NCI-H82 treated with DMSO at 0.1 percent for 48 hours (cell line): ENCODE results near the gene TLR6.
"Not testable (repeated sequence)": the region's sequence is repeated elsewhere in the genome, so short reads cannot be mapped to it uniquely, and the experiment has no call there.

Experiments
- DNase-seq: peaks from one replicate; lab custom pipeline; 2025; ENCODE audit not compliant: unreplicated experiment; lab: John Stamatoyannopoulos, UW

The TLR6 gene

DNA sequence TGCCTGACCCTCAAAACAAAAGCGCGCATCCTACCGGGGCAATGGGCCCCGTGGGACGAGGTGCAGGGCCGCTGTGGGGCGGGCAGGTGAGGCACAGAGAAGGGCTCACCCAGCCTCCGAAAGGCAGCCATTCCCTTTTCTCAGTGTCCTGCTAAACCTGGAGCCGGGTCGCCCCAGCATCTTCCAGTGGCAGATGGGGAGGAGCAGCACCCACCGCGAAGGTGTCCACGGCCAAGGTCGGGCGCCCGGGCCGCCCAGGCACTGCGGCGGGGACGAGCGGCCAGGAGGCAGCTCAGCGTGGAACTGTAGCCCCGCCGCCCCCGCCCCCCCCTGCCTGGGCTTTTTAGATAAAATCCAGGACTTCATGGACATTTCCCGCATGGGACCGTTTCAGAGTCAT lies 32.9 kb downstream of the TLR6 start:
- no peak for DNase-seq

DNA sequence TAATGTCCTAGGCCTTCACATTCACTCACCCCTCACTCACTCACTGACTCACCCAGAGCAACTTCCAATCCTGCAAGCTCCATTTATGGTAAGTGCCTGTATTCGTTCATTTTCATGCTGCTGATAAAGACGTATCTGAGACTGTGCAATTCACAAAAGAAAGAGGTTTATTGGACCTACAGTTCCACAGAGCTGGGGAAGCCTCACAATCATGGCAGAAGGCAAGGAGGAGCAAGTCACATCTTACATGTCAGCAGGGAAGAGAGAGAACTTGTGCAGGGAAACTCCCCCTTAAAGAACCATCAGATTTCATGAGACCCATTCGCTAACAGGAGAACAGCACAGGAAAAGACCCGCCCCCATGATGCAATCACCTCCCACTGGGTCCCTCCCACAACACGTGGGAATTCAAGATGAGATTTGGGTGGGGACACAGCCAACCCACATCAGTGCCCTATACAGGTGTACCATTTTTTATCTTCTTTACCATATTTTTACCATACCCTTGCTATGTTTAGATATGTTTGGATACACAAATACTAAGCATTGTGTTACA lies 33.8 kb downstream of the TLR6 start:
- no peak for DNase-seq

DNA sequence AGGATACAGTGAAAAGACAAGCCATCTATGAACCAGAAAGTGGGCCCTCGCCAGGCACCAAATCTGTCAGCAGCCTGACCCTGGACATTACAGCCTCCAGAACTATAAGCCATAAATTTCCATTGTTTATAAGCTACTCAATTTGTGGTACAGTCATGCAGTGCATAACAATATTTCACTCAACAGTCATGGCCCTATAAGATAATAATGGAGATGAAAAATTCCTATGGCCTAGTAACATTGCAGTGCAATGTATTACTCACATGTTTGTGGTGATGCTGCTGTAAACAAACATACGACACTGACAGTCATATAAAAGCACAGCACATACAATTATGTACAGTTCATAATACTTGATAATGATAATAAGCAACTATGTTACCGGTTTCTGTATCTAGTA lies 34.9 kb downstream of the TLR6 start:
- DNase-seq: no peak

GRCh38 chr4:38820329-38821061 lies 36.1 kb downstream of the TLR6 start:
- DNase-seq: no peak

- DNase-seq: no peak
Measured at GRCh38 chr4:38819569-38819968, 37.0 kb downstream of the TLR6 start.

GRCh38 chr4:38818441-38818976 lies 38.1 kb downstream of the TLR6 start:
- DNase-seq: no peak

DNA sequence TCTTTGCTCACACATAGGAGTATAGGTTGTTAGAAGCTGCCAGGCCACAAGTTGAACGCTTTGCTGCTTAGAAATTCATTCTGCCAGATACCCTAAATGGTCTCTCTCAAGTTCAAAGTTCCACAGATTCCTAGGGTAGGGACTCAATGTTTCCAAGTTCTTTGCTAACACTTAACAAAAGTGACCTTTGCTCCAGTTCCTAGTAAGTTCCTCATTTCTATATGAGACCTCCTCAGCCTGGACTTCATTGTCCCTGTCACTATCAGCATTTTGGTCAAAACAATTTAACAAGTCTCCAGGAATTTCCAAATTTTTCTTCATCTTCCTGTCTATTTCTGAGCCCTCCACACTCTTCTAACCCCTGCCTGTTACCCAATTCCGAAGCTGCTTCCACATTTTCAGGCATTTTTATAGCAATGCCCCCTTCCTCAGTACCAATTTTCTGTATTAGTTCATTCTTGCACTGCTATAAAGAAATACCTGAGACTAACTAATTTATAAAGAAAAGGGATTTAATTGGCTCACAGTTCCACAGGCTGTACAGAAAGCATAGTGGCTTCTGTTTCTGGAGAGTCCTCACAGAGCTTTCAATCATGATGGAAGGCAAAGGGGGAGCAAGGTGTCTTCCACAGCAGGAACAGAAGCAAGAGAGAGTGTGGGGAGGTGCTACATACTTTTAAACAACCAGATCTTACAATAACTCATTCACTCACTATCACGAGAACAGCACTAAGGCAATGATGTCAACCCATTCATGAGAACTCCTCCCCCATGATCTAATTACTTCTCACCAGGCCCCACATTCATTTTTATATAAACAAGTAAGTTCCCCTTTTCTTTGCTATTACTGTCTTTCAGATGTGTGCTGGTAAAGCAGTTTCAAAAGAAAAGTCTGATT lies 40.5 kb downstream of the TLR6 start:
- DNase-seq: no peak

DNA sequence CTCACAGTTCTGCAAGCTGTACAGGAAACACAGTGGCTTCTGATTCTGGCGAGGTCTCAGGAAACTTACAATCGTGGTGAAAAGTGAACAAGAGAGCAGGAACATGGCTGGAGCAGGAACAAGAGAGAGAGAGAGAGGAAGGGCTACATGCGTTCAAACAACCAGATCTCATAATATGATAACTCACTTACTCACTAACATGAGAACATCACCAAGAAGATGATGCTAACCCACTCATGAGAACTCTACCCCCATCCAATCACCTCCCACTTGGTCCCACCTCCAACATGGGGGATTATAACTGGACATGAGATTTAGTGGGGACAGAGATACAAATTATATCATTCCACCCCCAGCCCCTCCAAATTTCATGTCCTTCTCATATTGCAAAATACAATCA lies 42.2 kb downstream of the TLR6 start:
- DNase-seq: no peak

DNA sequence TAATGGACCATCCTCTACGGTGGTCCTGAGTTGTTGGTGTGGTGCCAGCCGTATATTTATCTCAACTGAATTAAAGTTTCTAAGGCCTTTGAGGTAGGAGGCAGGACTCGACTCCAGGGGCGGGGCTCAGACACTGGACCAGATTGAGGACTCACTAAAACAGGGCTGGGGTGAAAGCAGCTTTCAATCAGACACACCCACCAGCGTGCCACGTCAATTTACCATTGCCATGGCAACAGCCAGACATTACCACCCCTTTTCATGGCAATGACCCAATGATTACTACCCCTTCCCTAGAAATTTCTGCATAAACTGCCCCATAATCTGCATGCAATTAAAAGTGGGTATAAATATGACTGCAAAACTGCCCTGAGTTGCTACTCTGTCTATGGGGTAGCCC lies 45.3 kb downstream of the TLR6 start:
- no peak for DNase-seq

DNA sequence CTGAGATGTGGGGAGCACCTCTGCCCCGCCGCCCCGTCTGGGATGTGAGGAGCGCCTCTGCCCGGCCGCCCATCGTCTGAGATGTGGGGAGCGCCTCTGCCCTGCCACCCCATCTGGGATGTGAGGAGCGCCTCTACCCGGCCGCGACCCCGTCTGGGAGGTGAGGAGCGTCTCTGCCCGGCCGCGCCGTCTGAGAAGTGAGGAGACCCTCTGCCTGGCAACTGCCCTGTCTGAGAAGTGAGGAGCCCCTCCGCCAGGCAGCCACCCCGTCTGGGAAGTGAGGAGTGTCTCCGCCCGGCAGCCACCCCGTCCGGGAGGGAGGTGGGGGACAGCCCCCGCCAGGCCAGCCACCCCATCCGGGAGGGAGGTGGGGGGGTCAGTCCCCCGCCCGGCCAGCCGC lies 49.2 kb downstream of the TLR6 start:
- not testable (repeated sequence) for DNase-seq

DNA sequence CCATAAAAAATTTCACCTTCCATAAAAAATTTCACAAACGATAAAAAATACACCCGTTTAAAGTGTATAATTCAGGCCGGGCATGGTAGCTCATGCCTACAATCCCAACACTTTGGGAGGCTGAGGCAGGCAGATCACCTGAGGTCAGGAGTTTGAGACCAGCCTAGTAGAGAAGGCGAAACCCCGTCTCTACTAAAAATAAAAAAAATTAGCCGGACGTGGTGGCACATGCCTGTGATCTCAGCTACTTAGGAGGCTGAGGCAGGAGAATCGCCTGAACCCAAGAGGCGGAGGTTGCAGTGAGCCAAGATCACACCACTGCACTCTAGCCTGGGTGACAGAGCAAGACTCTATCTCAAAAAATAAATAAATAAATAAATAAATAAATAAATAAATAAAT lies 50.4 kb downstream of the TLR6 start:
- DNase-seq: not testable (repeated sequence)

DNA sequence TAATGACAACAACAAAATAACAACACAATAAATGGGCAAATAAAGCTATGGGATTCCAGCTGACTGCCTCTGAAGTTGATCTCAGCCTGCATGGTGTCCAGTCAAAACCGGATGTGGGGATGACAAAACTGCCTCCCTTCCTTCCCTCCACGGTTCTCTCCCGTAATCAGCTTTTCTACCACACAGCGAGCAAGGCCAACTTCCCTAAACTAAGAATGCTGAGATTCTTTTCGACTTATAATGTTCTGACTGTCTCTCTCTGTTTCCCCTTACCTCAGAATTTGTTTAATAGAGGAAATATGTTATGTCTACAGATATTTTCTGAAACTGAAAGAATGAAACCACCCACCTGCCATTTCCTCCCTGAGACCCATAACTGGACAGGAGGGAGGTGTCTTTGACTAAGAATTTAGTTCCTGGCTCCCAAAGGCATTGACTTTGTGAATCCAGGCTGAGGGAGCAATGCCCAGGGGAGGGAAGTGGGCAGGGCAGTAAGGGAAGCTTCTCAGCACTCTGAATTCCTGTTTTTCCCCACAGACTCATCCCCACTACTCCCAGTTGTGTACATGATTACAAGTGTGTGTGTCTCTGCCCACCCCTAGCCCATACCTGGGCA lies 51.0 kb downstream of the TLR6 start:
- no peak for DNase-seq

DNA sequence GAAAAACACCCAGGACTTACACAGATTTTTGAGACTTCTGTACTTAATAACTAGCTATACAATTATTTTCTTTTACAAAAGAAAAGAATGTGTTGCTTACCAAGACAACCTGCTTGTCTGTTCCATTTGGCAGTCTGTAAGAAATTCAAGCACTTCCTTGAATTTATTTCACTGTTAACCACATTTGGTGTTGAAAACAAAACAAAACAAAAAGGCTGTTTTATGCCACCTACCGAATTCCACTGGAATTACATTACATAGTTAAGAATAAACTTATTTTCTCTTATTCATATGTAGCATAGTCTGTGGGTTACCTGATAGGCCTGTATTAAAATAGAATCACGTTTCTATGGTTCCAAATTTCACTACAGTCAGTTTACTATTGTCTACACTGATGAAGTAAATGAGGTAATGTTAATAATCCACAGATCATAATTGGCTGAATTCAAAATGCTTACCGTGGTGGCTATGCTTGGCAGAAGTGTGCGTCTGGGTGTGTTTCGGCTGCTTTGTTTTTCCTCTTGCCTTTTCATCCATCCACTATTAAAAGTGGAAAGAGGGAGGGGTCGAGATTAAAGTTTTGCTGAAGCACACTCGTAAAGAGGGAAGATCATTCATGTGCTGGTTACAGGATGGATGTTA lies 51.8 kb downstream of the TLR6 start, which contains the start of gene TLR1:
Gene TLR1, minus strand, starts transcription at position 138 of the 642 bp plus-strand sequence. CDS start 5,960 bp downstream, outside the sequence.
- no peak for DNase-seq

GRCh38 chr4:38803833-38804653 lies 52.6 kb downstream of the TLR6 start:
- no peak for DNase-seq

DNA sequence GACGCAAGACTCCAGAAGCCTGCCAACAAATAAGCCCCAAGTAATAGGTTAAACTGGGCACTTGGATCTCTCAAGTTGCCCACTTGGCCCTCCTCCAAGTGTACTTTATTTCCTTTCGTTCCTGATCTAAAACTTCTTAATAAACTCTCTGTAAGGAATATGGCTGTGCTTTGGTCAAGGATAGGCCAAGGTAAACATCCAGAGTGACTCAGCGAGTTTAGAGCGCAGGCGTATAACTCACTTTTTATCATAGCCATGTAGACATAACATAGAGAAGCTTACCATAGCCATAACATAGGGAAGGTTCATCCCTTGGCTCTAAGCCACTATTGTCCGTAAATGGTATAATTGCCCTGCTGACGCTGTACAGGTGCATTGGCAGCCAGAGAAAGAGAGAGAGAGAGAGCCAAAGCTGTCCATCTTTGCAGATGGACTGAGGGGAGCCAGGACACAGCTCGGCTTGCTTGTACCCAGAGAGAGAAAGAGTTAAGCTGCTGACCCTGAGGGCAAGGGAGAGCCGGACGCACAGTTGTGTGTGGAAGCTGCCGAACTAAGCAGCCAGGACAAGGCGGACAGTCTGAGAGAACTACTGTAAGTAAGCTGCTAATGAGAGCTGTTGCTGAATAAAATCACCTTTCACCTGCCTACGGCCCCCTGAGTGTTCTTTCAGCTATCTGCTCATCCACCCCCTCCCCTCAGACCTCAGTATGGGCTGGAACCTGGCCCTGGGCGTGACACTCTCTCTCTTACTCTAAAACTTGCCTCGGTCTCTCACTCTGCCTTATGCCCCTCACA lies 53.9 kb downstream of the TLR6 start:
- no peak for DNase-seq

DNA sequence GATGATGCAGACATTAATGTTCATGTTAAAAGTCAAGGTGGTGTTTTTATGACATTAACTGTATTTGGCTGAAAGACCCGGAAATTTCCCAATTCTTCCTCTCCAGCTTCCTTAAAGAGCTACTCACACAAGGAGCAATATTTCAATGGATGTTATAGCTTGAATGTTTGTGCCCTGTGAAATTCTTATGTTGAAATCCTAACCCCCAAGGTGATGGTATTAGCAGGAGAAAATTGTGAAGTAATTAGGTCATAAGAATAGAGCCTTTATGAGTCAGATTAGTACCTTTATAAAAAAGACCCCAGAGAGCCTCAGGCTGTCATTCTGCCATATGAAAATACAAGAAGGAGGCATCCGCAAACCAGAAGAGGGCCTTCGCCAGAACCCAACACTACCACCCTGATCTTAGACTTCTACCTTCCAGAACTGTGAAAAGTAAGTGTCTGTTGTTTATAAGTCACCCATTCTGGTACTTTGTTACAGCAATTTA lies 55.6 kb downstream of the TLR6 start:
- DNase-seq: no peak

GRCh38 chr4:38800366-38800765 lies 56.3 kb downstream of the TLR6 start:
- DNase-seq: no peak

- DNase-seq: no peak
Measured at GRCh38 chr4:38795087-38795486, 61.5 kb downstream of the TLR6 start.

DNA sequence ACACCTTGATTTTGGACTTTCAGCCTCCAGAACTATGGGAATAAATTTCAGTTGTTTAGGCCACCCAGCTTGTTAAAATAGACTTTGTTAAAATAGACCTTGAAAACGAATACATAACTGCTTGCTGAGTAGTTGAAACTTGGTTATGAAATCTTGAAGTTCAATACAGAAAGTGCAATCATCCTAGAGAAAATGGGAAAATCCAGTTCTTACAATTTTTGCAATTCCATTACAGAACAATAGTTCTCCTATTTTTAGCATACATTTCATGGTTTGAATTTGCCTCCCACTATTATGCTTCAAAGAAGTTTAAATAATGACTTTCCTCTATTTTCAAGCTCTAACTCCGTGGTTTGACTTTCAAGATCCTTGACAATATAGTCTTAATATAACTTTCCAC lies 62.6 kb downstream of the TLR6 start:
- no peak for DNase-seq
